DND-41 (cell line): ENCODE data around the gene KIF2C.

Source experiments
- EZH2 ChIP-seq: IDR thresholded peaks from 3 replicates; pipeline ENCODE4 v1.6.1; 2012; ENCODE audit warnings: borderline replicate concordance, low read depth, mild to moderate bottlenecking, moderate library complexity, low read length, inconsistent platforms; ENCODE audit not compliant: severe bottlenecking
- TF ChIP-seq, protein P1 (sequence below): IDR thresholded peaks from 2 replicates; pipeline ENCODE4 v1.5.1; 2012; ENCODE audit warnings: borderline replicate concordance, low read length, moderate library complexity, mild to moderate bottlenecking; ENCODE audit not compliant: poor library complexity, severe bottlenecking; ENCODE audit errors: extremely low read depth

DNA sequence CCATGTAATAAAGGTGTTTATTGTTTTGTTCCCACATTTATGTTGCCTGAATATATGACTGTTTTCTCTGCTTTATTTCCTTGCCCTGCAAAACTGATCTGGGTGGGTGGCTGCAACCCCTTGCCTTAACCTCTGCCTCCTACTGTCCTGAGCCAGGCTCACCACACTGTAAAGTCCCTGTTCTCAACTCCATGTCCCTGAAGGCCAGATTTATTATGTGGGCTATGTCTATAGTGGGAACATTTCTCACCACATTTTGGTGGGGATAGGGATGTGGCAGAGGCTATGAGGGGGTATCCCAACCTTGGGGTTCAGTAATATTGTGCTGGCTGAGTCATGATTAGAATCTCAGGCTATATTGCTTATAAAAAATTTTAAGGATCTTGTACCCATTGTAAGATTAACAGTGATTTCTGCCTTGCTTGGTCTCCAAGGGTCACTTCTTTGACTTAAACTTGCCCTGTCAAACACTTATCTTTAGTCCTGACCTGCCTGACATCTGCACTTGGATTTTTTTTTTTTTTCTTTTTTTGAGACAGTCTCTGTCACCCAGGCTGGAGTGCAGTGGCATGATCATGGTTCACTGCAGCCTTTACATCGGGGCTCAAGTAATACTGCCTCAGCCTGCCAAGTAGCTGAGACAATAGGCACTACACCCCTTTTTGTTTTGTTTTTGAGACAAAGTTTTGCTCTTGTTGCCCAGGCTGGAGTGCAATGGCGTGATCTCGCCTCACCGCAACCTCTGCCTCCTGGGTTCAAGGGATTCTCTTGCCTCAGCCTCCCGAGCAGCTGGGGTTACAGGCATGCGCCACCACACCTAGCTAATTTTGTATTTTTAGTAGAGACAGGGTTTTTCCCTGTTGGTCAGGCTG, 39.3 kb downstream of the KIF2C start:
- TF ChIP-seq, protein P1, sequence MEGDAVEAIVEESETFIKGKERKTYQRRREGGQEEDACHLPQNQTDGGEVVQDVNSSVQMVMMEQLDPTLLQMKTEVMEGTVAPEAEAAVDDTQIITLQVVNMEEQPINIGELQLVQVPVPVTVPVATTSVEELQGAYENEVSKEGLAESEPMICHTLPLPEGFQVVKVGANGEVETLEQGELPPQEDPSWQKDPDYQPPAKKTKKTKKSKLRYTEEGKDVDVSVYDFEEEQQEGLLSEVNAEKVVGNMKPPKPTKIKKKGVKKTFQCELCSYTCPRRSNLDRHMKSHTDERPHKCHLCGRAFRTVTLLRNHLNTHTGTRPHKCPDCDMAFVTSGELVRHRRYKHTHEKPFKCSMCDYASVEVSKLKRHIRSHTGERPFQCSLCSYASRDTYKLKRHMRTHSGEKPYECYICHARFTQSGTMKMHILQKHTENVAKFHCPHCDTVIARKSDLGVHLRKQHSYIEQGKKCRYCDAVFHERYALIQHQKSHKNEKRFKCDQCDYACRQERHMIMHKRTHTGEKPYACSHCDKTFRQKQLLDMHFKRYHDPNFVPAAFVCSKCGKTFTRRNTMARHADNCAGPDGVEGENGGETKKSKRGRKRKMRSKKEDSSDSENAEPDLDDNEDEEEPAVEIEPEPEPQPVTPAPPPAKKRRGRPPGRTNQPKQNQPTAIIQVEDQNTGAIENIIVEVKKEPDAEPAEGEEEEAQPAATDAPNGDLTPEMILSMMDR, result no peak
- TF ChIP-seq EZH2, result no peak
